A549 (cell line): ENCODE results near the gene ACSF3.

Experiments used
- EHF ChIP-seq: fragments of 250-450 bp; sonication (Bioruptor Pico); IDR thresholded peaks from 2 replicates; pipeline ENCODE4 v1.5.0; 2020; ENCODE audit warnings: mild to moderate bottlenecking
- EP300 ChIP-seq, 2 experiments: fragments of >200 bp; sonication (Bioruptor Twin); formaldehyde crosslinking; IDR thresholded peaks; 2 replicates in 1 of 2; 3 replicates in 1 of 2; pipeline ENCODE4 v1.6.1; 2016 to 2017
- HEYL ChIP-seq: fragments of 250-450 bp; sonication (Bioruptor Pico); IDR thresholded peaks from 2 replicates; pipeline ENCODE4 v1.8.0; 2021; ENCODE audit warnings: mild to moderate bottlenecking, moderate library complexity
- JUNB ChIP-seq: fragments of >200 bp; sonication (Bioruptor Twin); formaldehyde crosslinking; IDR thresholded peaks from 2 replicates; pipeline ENCODE4 v1.6.1; 2016
- PHF8 ChIP-seq: fragments of 200-600 bp; sonication (generic); IDR thresholded peaks from 2 replicates; pipeline ENCODE4 v1.6.1; 2016; ENCODE audit warnings: low read depth, mild to moderate bottlenecking, antibody characterized with exemption, moderate library complexity, borderline replicate concordance
- RAD21 ChIP-seq, 2 experiments: fragments of >200 bp in 1 of 2; sonication (Bioruptor Twin) in 1 of 2; formaldehyde crosslinking in 1 of 2; IDR thresholded peaks in 1 of 2; conservative IDR thresholded peaks in 1 of 2; 2 replicates in 1 of 2; 3 replicates in 1 of 2; pipeline ENCODE4 v1.6.1; 2012 to 2018; ENCODE audit warnings: inconsistent platforms in 1 of 2
- RNF2 ChIP-seq: fragments of 200-600 bp; sonication (generic); IDR thresholded peaks from 2 replicates; pipeline ENCODE4 v1.6.1; 2016; ENCODE audit warnings: low read depth, mild to moderate bottlenecking, antibody characterized with exemption, moderate library complexity, borderline replicate concordance
- ZC3H11A ChIP-seq: fragments of 450-650 bp; IDR thresholded peaks from 2 replicates; pipeline ENCODE4 v1.6.1; 2014; ENCODE audit warnings: antibody characterized with exemption, mild to moderate bottlenecking
- TF ChIP-seq, protein P1 (sequence below): fragments of >200 bp; sonication (Bioruptor Twin); formaldehyde crosslinking; IDR thresholded peaks from 3 replicates; pipeline ENCODE4 v1.5.1; 2016
- TF ChIP-seq, protein P2 (sequence below): IDR thresholded peaks from 2 replicates; pipeline ENCODE4 v1.6.1; 2012
- TF ChIP-seq, protein P3 (sequence below): fragments of 200-600 bp; sonication (generic); IDR thresholded peaks from 2 replicates; pipeline ENCODE4 v1.6.1; 2016; ENCODE audit warnings: antibody characterized with exemption, mild to moderate bottlenecking, moderate library complexity
- TF ChIP-seq, protein P4 (sequence below): IDR thresholded peaks from 2 replicates; pipeline ENCODE4 v1.6.1; 2012
- TF ChIP-seq, protein P5 (sequence below): IDR thresholded peaks from 2 replicates; pipeline ENCODE4 v1.6.1; 2012; ENCODE audit warnings: low read depth, borderline replicate concordance

DNA sequence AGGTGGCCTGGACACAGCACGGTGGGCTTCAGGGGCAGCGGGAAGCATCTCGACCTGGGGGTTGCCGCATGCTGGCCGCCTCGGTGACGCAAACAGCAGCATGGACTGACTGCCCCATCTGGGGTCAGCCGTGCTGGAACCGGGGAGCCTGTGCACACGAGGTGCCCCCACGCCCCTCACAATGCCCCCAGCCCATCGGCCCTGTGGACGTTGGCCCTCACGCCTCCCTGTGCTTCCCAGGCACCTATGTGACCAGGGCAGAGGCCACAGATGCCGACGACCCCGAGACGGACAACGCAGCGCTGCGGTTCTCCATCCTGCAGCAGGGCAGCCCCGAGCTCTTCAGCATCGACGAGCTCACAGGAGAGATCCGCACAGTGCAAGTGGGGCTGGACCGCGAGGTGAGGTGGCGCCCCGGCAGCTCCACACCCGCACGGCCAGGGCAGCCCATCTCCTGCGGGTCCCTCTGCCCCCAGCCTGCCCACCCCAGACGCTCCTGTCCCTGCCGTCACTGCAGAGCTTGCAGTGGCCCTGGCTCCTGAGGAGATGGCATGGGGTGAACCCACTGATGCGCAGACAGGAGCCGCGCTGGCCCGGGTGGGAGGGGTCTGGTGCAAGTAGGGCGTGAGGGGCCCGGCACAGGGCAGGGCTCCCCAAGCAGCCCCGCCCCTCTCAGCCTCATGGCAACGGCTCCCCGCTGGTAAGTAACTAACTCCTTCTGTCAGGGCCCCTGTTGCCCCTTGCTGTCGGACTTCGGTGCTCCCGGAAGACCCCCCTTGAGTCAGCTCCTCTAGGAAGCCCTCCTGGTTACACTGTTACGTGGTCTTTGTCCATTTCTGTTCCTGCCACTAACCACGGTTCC lies 91.5 kb downstream of the ACSF3 start:
- TF ChIP-seq, protein P1, sequence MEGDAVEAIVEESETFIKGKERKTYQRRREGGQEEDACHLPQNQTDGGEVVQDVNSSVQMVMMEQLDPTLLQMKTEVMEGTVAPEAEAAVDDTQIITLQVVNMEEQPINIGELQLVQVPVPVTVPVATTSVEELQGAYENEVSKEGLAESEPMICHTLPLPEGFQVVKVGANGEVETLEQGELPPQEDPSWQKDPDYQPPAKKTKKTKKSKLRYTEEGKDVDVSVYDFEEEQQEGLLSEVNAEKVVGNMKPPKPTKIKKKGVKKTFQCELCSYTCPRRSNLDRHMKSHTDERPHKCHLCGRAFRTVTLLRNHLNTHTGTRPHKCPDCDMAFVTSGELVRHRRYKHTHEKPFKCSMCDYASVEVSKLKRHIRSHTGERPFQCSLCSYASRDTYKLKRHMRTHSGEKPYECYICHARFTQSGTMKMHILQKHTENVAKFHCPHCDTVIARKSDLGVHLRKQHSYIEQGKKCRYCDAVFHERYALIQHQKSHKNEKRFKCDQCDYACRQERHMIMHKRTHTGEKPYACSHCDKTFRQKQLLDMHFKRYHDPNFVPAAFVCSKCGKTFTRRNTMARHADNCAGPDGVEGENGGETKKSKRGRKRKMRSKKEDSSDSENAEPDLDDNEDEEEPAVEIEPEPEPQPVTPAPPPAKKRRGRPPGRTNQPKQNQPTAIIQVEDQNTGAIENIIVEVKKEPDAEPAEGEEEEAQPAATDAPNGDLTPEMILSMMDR: no peak
- TF ChIP-seq ZC3H11A (no peak), HEYL (no peak), RAD21 (conservative IDR thresholded peaks at IDR 0.05 in 1 of 2, IDR thresholded peaks at IDR 0.05 in 1 of 2) (no peak), JUNB (no peak), PHF8 (no peak), EP300 (IDR thresholded peaks at IDR 0.05) (no peak), RNF2 (no peak), EHF (no peak)
- TF ChIP-seq, protein P2, sequence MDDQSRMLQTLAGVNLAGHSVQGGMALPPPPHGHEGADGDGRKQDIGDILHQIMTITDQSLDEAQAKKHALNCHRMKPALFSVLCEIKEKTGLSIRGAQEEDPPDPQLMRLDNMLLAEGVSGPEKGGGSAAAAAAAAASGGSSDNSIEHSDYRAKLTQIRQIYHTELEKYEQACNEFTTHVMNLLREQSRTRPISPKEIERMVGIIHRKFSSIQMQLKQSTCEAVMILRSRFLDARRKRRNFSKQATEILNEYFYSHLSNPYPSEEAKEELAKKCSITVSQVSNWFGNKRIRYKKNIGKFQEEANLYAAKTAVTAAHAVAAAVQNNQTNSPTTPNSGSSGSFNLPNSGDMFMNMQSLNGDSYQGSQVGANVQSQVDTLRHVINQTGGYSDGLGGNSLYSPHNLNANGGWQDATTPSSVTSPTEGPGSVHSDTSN: no peak
- TF ChIP-seq, protein P3, sequence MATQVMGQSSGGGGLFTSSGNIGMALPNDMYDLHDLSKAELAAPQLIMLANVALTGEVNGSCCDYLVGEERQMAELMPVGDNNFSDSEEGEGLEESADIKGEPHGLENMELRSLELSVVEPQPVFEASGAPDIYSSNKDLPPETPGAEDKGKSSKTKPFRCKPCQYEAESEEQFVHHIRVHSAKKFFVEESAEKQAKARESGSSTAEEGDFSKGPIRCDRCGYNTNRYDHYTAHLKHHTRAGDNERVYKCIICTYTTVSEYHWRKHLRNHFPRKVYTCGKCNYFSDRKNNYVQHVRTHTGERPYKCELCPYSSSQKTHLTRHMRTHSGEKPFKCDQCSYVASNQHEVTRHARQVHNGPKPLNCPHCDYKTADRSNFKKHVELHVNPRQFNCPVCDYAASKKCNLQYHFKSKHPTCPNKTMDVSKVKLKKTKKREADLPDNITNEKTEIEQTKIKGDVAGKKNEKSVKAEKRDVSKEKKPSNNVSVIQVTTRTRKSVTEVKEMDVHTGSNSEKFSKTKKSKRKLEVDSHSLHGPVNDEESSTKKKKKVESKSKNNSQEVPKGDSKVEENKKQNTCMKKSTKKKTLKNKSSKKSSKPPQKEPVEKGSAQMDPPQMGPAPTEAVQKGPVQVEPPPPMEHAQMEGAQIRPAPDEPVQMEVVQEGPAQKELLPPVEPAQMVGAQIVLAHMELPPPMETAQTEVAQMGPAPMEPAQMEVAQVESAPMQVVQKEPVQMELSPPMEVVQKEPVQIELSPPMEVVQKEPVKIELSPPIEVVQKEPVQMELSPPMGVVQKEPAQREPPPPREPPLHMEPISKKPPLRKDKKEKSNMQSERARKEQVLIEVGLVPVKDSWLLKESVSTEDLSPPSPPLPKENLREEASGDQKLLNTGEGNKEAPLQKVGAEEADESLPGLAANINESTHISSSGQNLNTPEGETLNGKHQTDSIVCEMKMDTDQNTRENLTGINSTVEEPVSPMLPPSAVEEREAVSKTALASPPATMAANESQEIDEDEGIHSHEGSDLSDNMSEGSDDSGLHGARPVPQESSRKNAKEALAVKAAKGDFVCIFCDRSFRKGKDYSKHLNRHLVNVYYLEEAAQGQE: no peak
- TF ChIP-seq, protein P4, sequence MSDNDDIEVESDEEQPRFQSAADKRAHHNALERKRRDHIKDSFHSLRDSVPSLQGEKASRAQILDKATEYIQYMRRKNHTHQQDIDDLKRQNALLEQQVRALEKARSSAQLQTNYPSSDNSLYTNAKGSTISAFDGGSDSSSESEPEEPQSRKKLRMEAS: no peak
- TF ChIP-seq, protein P5, sequence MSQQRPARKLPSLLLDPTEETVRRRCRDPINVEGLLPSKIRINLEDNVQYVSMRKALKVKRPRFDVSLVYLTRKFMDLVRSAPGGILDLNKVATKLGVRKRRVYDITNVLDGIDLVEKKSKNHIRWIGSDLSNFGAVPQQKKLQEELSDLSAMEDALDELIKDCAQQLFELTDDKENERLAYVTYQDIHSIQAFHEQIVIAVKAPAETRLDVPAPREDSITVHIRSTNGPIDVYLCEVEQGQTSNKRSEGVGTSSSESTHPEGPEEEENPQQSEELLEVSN: no peak
